Measurements from ENCODE around the gene ELF5. TPM values are rescaled to one million over a fixed set of nuclear protein-coding genes. Genes with fewer than 3 reads are reported as not detected.

ELF5 gene
- total and polyA plus RNA-seq, 10 of the 15 experiments (the other 5 are each of a cell fraction or from before 2014, with no cell fraction given): not detected

GRCh38 chr11:34461215-34461614, 52.4 kb downstream of the ELF5 start:
- ChIA-PET SMC1A (ENCODE audit: uncharacterized antibody, unreplicated experiment) (no interaction called here), RAD21 (ENCODE audit: unreplicated experiment) (no interaction called here), POLR2A (no interaction called here), CTCF (no interaction called here)
- ATAC-seq: no peak
- no peaks in the 10 kb centered on the region for H3K27me3 ChIP-seq (replicated peaks in 1 of 2; ENCODE audit: control insufficient read depth in 2 of 2, insufficient read depth in 2 of 2, low read length in 1 of 2)
- peaks cover 3% of the 10 kb centered on the region; the same call in 2 of the 3 replicates for H3K9me3 ChIP-seq (replicated peaks; ENCODE audit: control insufficient read depth, insufficient read depth, low read length)
- 95% methylated on average over 14 of the region's 14 CpGs for WGBS (ENCODE audit: insufficient coverage, insufficient replicate concordance, low lambda C conversion rate, missing lambda C conversion rate)
- in situ Hi-C loops (cut with MboI): no loop called here
- peaks cover 2 to 14% of the 10 kb centered on the region in 2 experiments for H3K36me3 ChIP-seq (ENCODE audit: control insufficient read depth in 2 of 2, insufficient read depth in 2 of 2, low read length in 1 of 2)
- intact Hi-C loops (cut with micrococcal nuclease; ENCODE audit: unreplicated experiment): loop anchor here (10.0 kb wide), 1 partner anchor 286 kb away; no protein-coding TSS in a partner anchor
- TF ChIP-seq TBL1XR1 (IDR thresholded peaks at IDR 0.05; ENCODE audit: low read depth, low read length): no peak
- TF ChIP-seq TCF3 (IDR thresholded peaks at IDR 0.05; ENCODE audit: borderline replicate concordance, insufficient read depth, low read depth, low read length): no peak
- no peak for TF ChIP-seq CTCF (IDR thresholded peaks at IDR 0.05 in 2 of 3, conservative IDR thresholded peaks at IDR 0.05 in 1 of 3; ENCODE audit: control insufficient read depth in 2 of 3, extremely low read depth in 1 of 3, insufficient read depth in 1 of 3, low read depth in 3 of 3, low read length in 3 of 3)
- no peak for TF ChIP-seq PML (IDR thresholded peaks at IDR 0.05; ENCODE audit: low read length)
- TF ChIP-seq ZBED1 (IDR thresholded peaks at IDR 0.05; ENCODE audit: borderline replicate concordance): no peak
- TF ChIP-seq MYC (IDR thresholded peaks at IDR 0.05; ENCODE audit: insufficient read depth, insufficient read length, insufficient replicate concordance, low read length, severe bottlenecking): no peak
- TF ChIP-seq NFYB (IDR thresholded peaks at IDR 0.05; ENCODE audit: insufficient read depth, low read depth, low read length): no peak
- no peak for TF ChIP-seq SIN3A (IDR thresholded peaks at IDR 0.05; ENCODE audit: low read depth, low read length)
- no peak for TF ChIP-seq YBX1 (IDR thresholded peaks at IDR 0.05)
- no peak for TF ChIP-seq SMAD5 (IDR thresholded peaks at IDR 0.05; ENCODE audit: low read depth)
- TF ChIP-seq MXI1 (IDR thresholded peaks at IDR 0.05; ENCODE audit: low read depth, low read length): no peak
- TF ChIP-seq MTA3 (IDR thresholded peaks at IDR 0.05; ENCODE audit: borderline replicate concordance, low read length): no peak
- TF ChIP-seq RAD21 (IDR thresholded peaks at IDR 0.05; ENCODE audit: insufficient read depth, low read depth, low read length): no peak
- no peak for TF ChIP-seq CHD1 (IDR thresholded peaks at IDR 0.05; ENCODE audit: low read depth, low read length)
- no peak for TF ChIP-seq RAD51 (IDR thresholded peaks at IDR 0.05)
- TF ChIP-seq KAT2A (conservative IDR thresholded peaks at IDR 0.05; ENCODE audit: control insufficient read depth, low read depth, low read length): no peak
- TF ChIP-seq ZNF24 (IDR thresholded peaks at IDR 0.05): no peak
- no peak for TF ChIP-seq POU2F2 (IDR thresholded peaks at IDR 0.05; ENCODE audit: borderline replicate concordance, low read depth, low read length)
- no peak for TF ChIP-seq WRNIP1 (IDR thresholded peaks at IDR 0.05; ENCODE audit: borderline replicate concordance, low read depth, low read length)
- no peak for TF ChIP-seq PAX8 (IDR thresholded peaks at IDR 0.05)
- no peak overlapping the region for H3K4me2 ChIP-seq (ENCODE audit: control insufficient read depth, insufficient read depth)
- H4K20me1 ChIP-seq (ENCODE audit: control insufficient read depth, insufficient read depth): no peaks in the 10 kb centered on the region
- FAIRE-seq: no peak
- H3K79me2 ChIP-seq (ENCODE audit: control insufficient read depth, insufficient read depth, low read length): no peaks in the 10 kb centered on the region
- H2AFZ ChIP-seq (ENCODE audit: control insufficient read depth, low read depth, low read length): no peak overlapping the region
- DNase-seq (ENCODE audit: low read depth, low spot score): no peak
- H3K27ac ChIP-seq (ENCODE audit: control insufficient read depth, insufficient read depth): no peak overlapping the region
- H3K4me1 ChIP-seq (ENCODE audit: control insufficient read depth, insufficient read depth, low read length): no peaks in the 10 kb centered on the region
- H3K9ac ChIP-seq (ENCODE audit: control insufficient read depth, insufficient read depth, low read length): no peak overlapping the region
- no TSS peak for BruUV-seq (replicated peaks)
- no peak overlapping the region for H3K4me3 ChIP-seq
